CD4-positive, alpha-beta T cell treated with Interleukin-10 for 1 hour (primary cell): ENCODE results near the gene NR2E1.

Experiments
- DNase-seq: peaks from one replicate; pipeline ENCODE4 v3.0.0-alpha.2; 2020

Gene NR2E1

GRCh38 chr6:108174371-108175175 is 8.8 kb downstream of the NR2E1 start:
- peak; percentile 15 for DNase-seq

- DNase-seq: no peak
These were observed 9.4 kb downstream of the NR2E1 start for GRCh38 chr6:108175176-108175591.

GRCh38 chr6:108175592-108176279 is 9.9 kb downstream of the NR2E1 start:
- no peak for DNase-seq

GRCh38 chr6:108176281-108177089 is 10.7 kb downstream of the NR2E1 start:
- DNase-seq: no peak

- DNase-seq: no peak
These were observed 13.9 kb downstream of the NR2E1 start for GRCh38 chr6:108179741-108180140.

GRCh38 chr6:108180266-108180665 is 14.4 kb downstream of the NR2E1 start:
- DNase-seq: no peak

GRCh38 chr6:108180776-108181175 is 15.0 kb downstream of the NR2E1 start:
- DNase-seq: no peak

- no peak for DNase-seq
These were observed 20.4 kb downstream of the NR2E1 start for GRCh38 chr6:108186226-108186625.

GRCh38 chr6:108187519-108187918 is 21.7 kb downstream of the NR2E1 start:
- no peak for DNase-seq

- no peak for DNase-seq
These were observed 27.3 kb downstream of the NR2E1 start for GRCh38 chr6:108193131-108193530.

GRCh38 chr6:108193835-108194234 is 28.0 kb downstream of the NR2E1 start:
- no peak for DNase-seq

GRCh38 chr6:108194503-108194902 is 28.7 kb downstream of the NR2E1 start:
- DNase-seq: no peak

- DNase-seq: no peak
These were observed 29.4 kb downstream of the NR2E1 start for GRCh38 chr6:108195209-108195608.

GRCh38 chr6:108198761-108199498 is 33.1 kb downstream of the NR2E1 start:
- DNase-seq: no peak

- DNase-seq: no peak
These were observed 34.4 kb downstream of the NR2E1 start for GRCh38 chr6:108200186-108200585.

GRCh38 chr6:108200631-108201030 is 34.8 kb downstream of the NR2E1 start:
- DNase-seq: no peak

GRCh38 chr6:108203189-108204112 is 37.6 kb downstream of the NR2E1 start:
- DNase-seq: no peak

GRCh38 chr6:108207013-108207412 is 41.2 kb downstream of the NR2E1 start:
- no peak for DNase-seq

GRCh38 chr6:108209738-108210137 is 43.9 kb downstream of the NR2E1 start:
- no peak for DNase-seq

GRCh38 chr6:108210556-108210955 is 44.7 kb downstream of the NR2E1 start:
- DNase-seq: no peak

GRCh38 chr6:108211671-108212070 is 45.8 kb downstream of the NR2E1 start:
- DNase-seq: no peak

- no peak for DNase-seq
These were observed 56.2 kb downstream of the NR2E1 start for GRCh38 chr6:108222064-108222463.
